Measurements from ENCODE around the gene CCDC7. TPM values are rescaled to one million over a fixed set of nuclear protein-coding genes. Genes with fewer than 3 reads are reported as not detected.
"Not testable (repeated sequence)": the region's sequence is repeated elsewhere in the genome, so short reads cannot be mapped to it uniquely, and the experiment has no call there.

The CCDC7 gene
- total RNA-seq, 4 donors from 2014 or later, result 4.6 to 12.9 (median 5.9) TPM

- no peaks in the 10 kb centered on the region for H3K9me3 ChIP-seq
- no peaks in the 10 kb centered on the region for H3K27me3 ChIP-seq
- H3K4me1 ChIP-seq, result no peaks in the 10 kb centered on the region
- in situ Hi-C loops (cut with MboI; ENCODE audit: low sequenced_read_pairs in 4 of 4), result no loop called here
- intact Hi-C loops (cut with DNase I; ENCODE audit: low total_unique reads), result no loop called here
- H3K4me3 ChIP-seq, result no peak overlapping the region
- no peak overlapping the region for H3K27ac ChIP-seq
- TF ChIP-seq CTCF (IDR thresholded peaks at IDR 0.05 in 4 of 5, conservative IDR thresholded peaks at IDR 0.05 in 1 of 5), result no peak
- DNase-seq (no peak), ATAC-seq (no peak)
- H3K36me3 ChIP-seq, result peaks cover 0 to 27% of the 10 kb centered on the region in 2 donors
Measured at GRCh38 chr10:32481606-32482005, 35.7 kb downstream of the CCDC7 start.

GRCh38 chr10:32483019-32483502, 37.1 kb downstream of the CCDC7 start:
- intact Hi-C loops (cut with DNase I; ENCODE audit: low total_unique reads); in situ Hi-C loops (cut with MboI; ENCODE audit: low sequenced_read_pairs in 4 of 4); H3K27me3 ChIP-seq; ATAC-seq; DNase-seq; H3K27ac ChIP-seq; H3K9me3 ChIP-seq; H3K4me1 ChIP-seq; H3K4me3 ChIP-seq: not testable (repeated sequence)
- peaks cover 0 to 24% of the 10 kb centered on the region in 2 donors for H3K36me3 ChIP-seq

- ATAC-seq; in situ Hi-C loops (cut with MboI; ENCODE audit: low sequenced_read_pairs in 4 of 4): not testable (repeated sequence)
Measured at GRCh38 chr10:32488038-32488437, 42.1 kb downstream of the CCDC7 start.

DNA sequence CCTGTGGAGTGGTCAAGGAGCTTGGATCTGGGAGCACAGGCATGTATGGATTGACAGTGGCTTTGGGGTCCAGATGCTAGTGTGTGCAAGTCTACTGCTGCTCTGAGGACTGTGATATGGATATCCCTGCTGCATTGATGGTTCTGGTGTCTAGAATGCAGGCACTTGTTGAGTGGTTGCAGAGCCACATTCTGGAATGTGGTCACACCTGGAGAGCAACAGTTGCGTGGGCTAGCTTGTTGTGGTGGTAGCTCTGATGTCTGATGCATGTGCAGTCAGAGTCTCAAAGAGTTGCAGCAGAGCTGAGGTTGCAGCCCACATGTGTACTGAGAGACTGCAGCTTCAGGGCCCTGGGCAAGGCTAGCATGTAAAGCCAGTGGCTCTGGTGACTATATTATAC, 43.2 kb downstream of the CCDC7 start:
- TF ChIP-seq POLR2A (IDR thresholded peaks at IDR 0.05) (no peak), CTCF (IDR thresholded peaks at IDR 0.05 in 4 of 5, conservative IDR thresholded peaks at IDR 0.05 in 1 of 5) (no peak)
- H3K4me3 ChIP-seq, result no peak overlapping the region
- no peak overlapping the region for H3K27ac ChIP-seq
- DNase-seq, result no peak
- in situ Hi-C loops (cut with MboI; ENCODE audit: low sequenced_read_pairs in 4 of 4), result no loop called here
- H3K27me3 ChIP-seq, result no peaks in the 10 kb centered on the region
- no peak for ATAC-seq
- intact Hi-C loops (cut with DNase I; ENCODE audit: low total_unique reads), result no loop called here
- peaks cover 0 to 7% of the 10 kb centered on the region in 2 donors for H3K36me3 ChIP-seq
- no peaks in the 10 kb centered on the region for H3K9me3 ChIP-seq
- no peaks in the 10 kb centered on the region for H3K4me1 ChIP-seq

More at GRCh38 chr10:32488038-32488437, 42.1 kb downstream of the CCDC7 start:
- H3K27me3 ChIP-seq; H3K36me3 ChIP-seq; H3K9me3 ChIP-seq; intact Hi-C loops (cut with DNase I; ENCODE audit: low total_unique reads); H3K4me3 ChIP-seq; DNase-seq; H3K27ac ChIP-seq; H3K4me1 ChIP-seq: not testable (repeated sequence)

DNA sequence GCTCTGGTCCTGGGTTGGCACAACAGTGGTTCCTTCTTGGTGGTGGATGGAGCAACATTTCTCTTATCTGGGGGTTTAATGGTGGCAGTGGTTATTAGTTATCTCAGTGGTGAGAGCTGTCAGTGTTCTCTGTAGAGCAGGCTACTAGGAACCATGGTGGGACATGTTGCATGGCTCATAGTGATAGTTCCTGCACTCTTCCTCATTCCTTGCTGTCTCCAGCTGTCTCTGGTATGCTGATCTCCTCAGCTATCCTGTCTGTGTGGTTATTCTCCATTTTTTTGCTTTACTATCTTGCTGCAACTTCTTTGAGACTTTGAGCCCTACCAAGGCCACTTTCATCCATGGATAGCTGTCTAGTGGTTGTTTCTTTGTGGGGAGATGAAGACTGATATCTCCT, 44.0 kb downstream of the CCDC7 start:
- no peak for DNase-seq
- Histone ChIP-seq H3K27me3 (no peaks in the 10 kb centered on the region), H3K36me3 (peaks cover 0 to 7% of the 10 kb centered on the region in 2 donors), H3K4me3 (no peak overlapping the region), H3K9me3 (no peaks in the 10 kb centered on the region), H3K27ac (no peak overlapping the region), H3K4me1 (no peaks in the 10 kb centered on the region)
- no peak for ATAC-seq
- no peak for TF ChIP-seq POLR2A (IDR thresholded peaks at IDR 0.05)
- in situ Hi-C loops (cut with MboI; ENCODE audit: low sequenced_read_pairs in 4 of 4), result no loop called here
- intact Hi-C loops (cut with DNase I; ENCODE audit: low total_unique reads), result no loop called here

GRCh38 chr10:32494562-32494961, 48.6 kb downstream of the CCDC7 start:
- H3K4me3 ChIP-seq; H3K27ac ChIP-seq; intact Hi-C loops (cut with DNase I; ENCODE audit: low total_unique reads); ATAC-seq; H3K36me3 ChIP-seq; in situ Hi-C loops (cut with MboI; ENCODE audit: low sequenced_read_pairs in 4 of 4); DNase-seq; H3K9me3 ChIP-seq; H3K4me1 ChIP-seq; H3K27me3 ChIP-seq: not testable (repeated sequence)

DNA sequence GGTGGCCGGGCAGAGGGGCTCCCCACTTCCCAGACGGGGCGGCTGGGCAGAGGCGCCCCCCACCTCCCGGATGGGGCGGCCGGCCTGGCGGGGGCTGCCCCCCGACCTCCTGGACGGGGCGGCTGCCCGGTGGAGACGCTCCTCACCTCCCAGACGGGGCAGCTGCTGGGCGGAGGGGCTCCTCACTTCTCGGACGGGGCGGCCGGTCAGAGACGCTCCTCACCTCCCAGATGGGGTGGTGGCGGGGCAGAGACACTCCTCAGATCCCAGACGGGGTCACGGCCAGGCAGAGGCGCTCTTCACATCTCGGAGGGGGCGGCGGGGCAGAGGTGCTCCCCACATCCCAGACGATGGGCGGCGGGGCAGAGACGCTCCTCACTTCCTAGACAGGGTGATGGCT, 54.2 kb downstream of the CCDC7 start:
- H3K4me3 ChIP-seq; H3K27me3 ChIP-seq; in situ Hi-C loops (cut with MboI; ENCODE audit: low sequenced_read_pairs in 4 of 4); intact Hi-C loops (cut with DNase I; ENCODE audit: low total_unique reads); H3K4me1 ChIP-seq; DNase-seq; H3K27ac ChIP-seq; ATAC-seq; H3K9me3 ChIP-seq: not testable (repeated sequence)
- peaks cover 0 to 13% of the 10 kb centered on the region in 2 donors for H3K36me3 ChIP-seq
